GM18505 (cell line): ENCODE measurements around the gene ORM2.
"Not testable (repeated sequence)": the region's sequence is repeated elsewhere in the genome, so short reads cannot be mapped to it uniquely, and the experiment has no call there.

Source experiments
- ATAC-seq: cut with Tn5 transposase; IDR thresholded peaks from one replicate; pipeline ENCODE4 v1.9.1; 2021; ENCODE audit not compliant: unreplicated experiment
- POLR2A ChIP-seq: IDR thresholded peaks from 4 replicates; pipeline ENCODE4 v1.6.1; 2011; ENCODE audit warnings: borderline replicate concordance; ENCODE audit not compliant: insufficient read depth, insufficient read length; ENCODE audit errors: extremely low read depth

ORM2 gene

DNA sequence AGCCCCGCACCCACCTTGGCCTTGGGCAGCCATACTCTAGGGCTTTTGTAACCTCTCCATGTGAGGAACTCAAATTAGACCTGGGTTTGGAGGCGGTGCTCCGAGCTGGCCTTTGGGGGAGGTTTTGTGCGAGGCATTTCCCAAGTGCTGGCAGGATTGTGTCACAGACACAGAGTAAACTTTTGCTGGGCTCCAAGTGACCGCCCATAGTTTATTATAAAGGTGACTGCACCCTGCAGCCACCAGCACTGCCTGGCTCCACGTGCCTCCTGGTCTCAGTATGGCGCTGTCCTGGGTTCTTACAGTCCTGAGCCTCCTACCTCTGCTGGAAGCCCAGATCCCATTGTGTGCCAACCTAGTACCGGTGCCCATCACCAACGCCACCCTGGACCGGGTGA lies at the start of gene ORM2:
ORM2 (plus strand) TSS at position 245 of the 398 bp plus-strand sequence; CDS start at position 281, 36 bp downstream.
- ATAC-seq, result not testable (repeated sequence)

DNA sequence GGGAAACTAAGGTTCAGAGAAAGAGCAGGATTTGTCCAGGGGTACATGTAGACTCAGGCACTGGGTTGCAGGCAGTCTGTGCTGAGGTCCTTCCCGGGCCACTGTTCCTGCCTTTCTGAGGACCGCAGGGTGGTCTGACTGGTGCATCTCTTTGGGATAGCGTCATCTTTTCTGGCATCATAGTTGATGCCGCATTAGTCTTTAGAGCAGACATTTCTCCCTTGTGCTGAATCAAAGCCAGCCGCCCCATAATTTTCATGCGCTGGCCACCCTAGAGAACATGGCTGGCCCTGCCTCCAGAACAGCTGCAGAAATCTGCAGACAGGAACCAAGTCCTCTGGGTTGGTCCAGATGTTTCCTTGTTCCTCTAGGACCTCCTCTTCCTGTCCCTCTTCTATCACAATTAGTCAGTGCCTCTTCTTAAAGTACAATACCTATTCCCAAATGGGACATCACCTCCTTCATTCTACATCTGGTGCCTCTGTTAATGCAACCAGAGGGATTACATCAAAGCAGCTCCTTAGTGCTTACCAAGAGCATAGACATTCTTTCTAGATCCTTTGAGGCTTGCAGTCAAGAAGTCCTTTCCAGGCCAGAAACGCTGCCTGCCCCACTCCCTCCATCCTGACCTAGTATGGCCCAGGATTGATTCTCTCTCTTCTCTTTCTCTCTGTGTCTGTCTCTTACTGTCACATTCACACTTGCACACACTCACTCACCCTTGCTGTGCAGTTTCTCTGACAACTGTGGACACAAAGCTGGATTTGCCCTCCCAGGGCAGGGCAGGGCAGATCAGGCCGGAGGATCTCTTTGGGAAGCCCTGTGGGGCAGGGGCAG lies 48.8 kb upstream of the ORM2 start:
- TF ChIP-seq POLR2A, result no peak
- ATAC-seq, result no peak

DNA sequence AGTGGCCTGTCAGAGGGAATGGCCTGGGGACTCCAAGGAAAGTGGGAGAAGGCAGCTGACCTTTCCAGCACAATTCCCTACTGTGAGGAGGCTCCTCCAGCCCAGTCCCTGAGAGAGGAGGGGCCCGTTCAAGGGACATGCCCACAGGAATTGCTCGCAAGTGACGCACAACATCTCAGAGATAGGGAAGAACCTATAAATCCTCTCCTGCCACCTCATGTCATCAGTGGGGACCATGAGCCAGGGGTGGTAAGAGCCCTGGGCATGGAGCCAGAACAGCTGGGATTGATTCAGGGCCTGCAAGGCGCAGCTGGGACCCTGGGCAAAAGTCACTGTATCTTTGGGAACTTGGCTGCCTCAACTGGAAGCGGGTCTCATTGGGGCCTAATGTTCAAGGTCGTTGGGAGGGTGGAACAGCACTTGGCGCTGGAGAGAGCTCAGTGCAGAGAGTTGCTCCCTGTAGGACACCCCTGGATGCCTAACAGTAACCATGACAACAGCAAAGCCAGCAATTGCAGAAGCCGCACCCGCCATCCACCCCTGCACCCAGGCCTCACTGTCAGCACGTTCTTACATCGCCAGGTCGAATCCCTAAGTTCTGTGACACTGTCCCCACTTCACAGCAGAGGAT lies 48.1 kb upstream of the ORM2 start:
- TF ChIP-seq POLR2A, result no peak
- no peak for ATAC-seq

DNA sequence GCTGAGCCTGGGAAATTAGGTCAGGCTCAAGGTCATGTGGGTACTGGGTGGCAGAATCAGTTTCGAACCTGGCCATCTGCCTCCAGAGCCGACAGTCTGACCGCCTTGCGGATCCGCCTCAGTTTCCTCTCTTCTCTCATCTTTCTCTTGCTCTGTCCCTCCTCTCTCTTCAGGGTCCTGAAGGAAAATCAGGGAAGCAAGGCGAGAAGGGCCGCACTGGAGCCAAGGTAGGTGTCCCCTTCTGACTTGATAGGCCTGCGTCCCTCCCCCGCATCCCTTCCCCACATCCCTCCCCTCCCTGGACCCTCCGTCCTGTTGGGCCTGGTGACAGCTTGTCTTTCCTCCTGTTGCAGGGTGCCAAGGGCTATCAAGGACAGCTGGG lies 47.6 kb upstream of the ORM2 start:
- ATAC-seq, result no peak
- TF ChIP-seq POLR2A, result no peak

DNA sequence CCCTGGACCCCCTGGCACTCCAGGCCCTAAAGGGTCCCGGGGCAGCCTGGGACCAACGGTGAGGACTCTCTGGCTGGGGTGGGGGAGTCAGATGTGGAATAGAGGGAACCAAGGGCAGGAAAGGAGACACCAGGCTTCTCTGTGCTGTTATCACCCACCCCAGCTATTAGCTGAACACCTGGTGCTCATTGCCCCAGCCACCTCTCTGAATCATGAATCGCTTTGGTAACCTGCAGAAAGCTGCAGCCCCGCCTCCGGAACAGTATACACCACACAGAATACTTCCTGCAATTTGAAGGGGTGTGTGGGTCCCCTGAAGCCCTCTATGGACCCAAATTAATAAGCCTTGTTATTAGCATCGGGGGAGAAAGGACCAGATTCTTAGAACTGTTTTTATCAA lies 47.2 kb upstream of the ORM2 start:
- no peak for TF ChIP-seq POLR2A
- ATAC-seq, result no peak

DNA sequence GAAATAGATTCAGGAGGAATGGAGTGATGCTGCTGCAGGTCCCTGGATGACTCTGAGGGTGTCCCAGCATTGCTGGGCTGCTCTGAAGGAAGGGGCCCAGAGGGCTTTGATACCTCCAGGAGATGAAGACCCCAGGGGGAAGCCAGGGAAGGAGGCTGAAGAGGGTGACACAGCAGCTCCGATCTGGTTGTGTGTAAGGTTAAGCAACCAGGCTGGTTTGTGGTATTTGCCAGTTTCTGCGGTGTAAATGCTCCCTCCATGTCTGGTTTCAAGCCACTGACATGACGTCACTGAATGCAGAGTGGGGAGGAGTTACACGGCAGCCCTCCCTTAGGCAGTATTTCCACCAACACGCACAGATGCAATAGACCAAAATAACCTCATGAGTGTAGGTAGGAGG lies 46.7 kb upstream of the ORM2 start:
- no peak for TF ChIP-seq POLR2A
- no peak for ATAC-seq

DNA sequence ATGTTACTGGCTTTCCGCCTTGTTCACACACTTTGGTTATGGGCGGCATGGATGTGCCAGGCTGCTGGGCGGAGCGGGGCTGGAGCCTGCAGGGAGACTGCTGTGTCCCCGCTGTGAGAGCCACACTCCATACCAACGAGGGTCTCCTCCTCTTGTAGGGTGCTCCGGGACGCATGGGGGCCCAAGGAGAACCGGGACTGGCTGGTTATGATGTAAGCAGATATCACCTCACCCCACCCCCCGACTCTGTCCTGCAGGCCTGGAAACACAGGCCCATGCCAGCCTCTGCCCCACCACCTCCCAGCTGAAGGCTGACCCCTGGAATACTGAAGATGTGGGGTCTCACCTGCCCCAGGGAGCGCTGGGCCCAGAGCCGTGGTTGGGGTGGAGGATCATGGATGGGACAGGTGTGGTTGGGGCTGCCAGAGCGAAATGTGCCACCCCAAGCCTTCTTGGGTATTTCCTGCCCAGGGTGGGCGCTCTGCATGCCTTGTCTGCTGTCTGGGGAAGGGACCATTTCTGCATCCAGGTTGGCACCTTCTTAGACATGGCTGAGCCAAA lies 46.0 kb upstream of the ORM2 start:
- ATAC-seq, result no peak
- no peak for TF ChIP-seq POLR2A

DNA sequence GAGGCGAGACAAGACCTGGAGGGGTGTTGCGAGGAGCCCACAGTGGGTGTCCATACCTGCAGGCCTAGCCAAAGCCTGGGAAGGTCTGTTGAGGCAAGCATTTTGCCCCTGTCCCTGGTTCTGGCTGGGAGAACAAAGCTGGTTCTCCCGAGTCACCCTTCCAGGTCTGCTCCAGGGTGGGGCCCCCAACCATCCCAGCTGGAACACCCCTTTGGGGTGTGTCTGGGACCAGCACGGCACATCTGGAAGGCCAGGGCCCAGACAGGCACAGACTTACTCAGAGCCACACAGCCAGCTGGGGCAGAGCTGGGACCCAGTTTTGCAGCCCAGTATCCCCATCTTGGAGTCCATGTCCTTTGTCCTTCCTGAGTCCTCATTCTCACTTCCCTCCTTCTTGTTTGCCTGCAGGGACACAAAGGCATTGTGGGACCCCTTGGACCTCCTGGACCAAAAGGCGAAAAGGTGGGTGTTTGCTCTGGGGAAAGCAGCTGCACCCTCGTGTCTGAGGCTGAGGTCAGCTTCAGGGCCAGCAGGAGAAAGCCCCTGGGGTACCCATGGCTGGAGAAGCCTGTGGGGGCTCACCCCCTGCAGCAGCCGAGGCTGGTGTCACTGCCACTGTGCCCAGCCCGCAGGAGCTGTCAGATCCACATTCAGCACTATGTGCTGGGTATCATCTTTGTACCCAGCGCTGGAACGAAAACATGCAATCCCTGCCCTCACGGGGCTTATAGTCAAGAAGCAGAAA lies 45.2 kb upstream of the ORM2 start:
- no peak for TF ChIP-seq POLR2A

DNA sequence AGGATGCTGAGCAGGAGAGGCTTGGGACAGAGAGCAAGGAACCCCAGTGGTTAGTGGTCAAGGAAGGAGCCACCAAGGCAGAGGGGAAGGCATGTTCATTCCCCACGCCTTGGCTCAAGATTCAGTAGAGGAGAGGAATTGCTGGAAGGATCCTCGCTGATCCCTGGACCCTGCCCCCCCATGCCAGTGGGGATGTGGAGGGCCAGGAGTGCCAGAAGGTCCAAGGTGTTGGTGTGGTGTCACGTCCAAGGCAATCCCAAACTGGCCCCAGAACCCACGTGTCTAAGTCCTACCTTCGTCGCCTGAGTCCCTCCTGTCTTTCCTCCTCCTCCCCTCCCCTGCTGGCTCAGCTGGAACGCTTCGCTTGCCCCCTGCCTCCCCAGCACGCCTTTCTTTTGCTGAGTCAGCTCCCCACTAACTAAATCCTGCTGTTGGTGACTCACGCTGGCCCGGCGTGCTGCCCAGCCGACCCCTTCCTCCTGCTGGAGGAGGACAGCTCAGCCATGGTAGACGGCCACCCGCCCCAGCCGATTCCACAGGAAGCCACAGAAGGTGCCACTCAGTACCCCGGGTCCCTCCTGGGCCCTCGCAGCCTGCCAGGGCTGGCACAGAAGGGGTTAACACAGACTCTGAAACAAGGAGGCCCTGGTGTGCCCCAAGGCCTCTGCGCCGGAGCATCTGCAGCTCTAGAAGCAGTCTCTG lies 44.4 kb upstream of the ORM2 start:
- no peak for ATAC-seq

More for the DNA sequence above, 45.2 kb upstream of the ORM2 start:
- ATAC-seq, result no peak

DNA sequence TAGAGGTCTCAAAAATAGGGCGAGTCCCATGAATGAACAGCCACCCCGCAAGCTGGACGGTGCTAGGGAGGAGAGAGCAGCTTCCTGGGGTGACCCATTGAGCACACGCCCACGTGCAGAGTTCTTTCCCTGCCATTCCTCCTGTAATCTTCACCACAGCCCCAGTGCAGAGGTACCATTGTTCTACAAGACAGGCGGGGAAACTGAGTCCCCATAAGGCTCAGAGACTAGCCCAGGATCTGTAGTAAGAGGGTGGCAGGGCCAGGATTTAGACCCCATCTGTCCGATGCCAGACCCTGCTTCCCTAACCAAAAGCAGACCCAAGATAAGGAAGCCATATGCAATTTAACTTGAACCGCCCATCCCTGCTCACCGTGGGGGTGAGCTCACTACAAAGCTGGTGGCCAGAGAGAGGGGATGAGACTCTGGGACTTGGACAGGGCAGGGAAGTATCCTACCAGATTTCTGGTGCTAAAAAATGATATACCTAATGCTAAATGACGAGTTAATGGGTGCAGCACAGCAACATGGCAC lies 43.5 kb upstream of the ORM2 start:
- ATAC-seq, result no peak
- TF ChIP-seq POLR2A, result no peak

More for the DNA sequence above, 44.4 kb upstream of the ORM2 start:
- TF ChIP-seq POLR2A, result no peak

DNA sequence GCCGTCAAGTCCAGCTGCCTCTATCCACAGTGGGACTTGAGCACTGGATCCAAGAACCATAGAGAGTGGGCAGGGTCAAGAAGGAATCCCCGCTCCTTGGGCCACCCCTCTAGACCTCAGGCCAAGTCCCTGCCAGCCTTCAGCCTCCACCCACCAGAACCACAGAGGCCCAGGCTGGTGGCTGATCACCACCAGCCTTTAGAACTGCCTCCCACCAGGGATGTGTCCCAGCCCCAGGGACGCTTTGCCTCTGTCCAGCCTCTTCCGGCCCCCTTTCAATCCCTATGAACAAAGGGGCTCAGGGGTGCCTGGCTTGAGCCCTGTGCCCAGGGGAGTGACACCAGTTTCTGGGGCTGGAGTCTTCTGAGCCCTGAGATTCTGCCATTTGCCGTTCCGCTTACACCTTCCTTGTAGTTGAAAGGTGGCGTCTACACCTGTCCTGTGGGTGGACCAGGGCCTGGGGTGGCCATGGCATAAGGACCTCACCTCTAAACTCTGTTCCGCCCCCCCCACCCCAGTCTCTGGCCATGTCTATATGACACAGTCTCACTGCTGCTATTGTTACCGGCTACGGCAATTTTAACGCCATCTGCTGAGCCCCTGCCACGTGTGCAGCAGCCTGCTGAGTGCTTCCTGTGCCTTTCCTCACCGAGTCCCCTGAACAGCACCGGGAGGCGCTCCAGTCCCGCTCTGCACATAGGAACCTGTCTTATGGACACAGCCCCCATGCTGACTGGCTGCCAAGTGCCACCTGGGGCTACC lies 42.5 kb upstream of the ORM2 start:
- TF ChIP-seq POLR2A, result no peak
- no peak for ATAC-seq

DNA sequence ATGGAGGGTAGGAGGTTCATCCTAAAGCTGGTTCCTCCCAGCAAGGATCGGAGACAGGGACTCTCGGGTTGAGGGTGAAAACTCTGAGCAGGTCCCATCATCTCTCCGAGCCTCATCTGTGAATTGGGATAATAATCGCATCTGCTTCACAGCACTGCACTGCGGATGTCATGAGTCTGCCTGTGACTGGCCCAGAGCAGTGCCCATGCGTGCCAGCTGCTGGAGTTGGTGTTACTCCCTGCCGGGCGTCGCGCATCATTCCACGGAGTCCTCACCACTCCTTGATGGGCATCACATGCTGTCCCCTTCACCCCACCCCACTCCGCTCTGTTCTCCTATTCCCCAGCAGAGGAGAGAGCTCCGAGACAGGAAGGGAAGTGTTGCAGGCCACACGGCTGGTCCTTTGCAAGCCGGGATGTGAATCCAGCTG lies 41.9 kb upstream of the ORM2 start:
- no peak for TF ChIP-seq POLR2A

DNA sequence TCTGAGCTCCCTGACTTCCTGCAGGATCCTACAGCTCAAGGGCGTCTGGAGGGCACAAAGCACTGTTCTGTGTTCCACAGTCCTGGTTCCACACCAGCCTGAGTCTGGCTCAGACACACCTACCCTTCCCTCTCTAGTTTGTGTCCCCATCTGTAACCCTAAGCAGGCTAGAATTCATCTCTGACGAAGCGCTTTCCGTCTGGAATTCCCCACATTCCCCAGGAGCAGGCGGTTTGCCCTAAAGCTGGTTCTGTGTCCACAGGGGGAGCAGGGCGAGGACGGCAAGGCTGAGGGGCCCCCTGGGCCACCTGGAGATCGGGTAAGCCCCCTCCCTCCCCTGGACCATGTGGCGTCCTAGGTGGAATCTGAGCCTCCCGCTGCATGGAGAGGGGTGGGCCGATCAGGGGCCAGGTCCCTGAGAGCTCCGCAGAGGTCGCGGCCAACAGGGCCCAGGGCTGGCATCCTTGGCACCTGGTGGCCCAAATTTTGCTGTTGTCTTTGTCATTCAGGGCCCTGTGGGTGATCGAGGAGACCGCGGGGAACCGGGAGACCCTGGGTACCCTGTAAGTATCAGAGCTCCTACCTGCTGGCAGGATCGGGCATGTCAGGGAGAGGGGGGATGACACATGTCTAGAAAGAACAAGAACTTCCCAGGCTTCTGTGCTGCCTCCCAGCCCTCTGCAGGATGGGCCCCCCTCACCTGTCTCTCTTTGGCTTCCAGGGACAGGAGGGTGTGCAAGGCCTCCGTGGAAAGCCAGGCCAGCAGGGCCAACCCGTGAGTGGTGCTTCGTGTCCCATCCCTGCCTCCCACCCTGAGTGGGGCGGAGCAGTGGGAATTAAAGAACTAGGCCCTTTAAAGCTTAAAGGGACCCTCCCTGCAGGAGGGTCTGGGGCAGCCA lies 41.2 kb upstream of the ORM2 start:
- no peak for ATAC-seq
- TF ChIP-seq POLR2A, result no peak

More for the DNA sequence above, 41.9 kb upstream of the ORM2 start:
- no peak for ATAC-seq
